ENCODE data around the gene ZNF117.
"Not testable (repeated sequence)": the region's sequence is repeated elsewhere in the genome, so short reads cannot be mapped to it uniquely, and the experiment has no call there.

DNA sequence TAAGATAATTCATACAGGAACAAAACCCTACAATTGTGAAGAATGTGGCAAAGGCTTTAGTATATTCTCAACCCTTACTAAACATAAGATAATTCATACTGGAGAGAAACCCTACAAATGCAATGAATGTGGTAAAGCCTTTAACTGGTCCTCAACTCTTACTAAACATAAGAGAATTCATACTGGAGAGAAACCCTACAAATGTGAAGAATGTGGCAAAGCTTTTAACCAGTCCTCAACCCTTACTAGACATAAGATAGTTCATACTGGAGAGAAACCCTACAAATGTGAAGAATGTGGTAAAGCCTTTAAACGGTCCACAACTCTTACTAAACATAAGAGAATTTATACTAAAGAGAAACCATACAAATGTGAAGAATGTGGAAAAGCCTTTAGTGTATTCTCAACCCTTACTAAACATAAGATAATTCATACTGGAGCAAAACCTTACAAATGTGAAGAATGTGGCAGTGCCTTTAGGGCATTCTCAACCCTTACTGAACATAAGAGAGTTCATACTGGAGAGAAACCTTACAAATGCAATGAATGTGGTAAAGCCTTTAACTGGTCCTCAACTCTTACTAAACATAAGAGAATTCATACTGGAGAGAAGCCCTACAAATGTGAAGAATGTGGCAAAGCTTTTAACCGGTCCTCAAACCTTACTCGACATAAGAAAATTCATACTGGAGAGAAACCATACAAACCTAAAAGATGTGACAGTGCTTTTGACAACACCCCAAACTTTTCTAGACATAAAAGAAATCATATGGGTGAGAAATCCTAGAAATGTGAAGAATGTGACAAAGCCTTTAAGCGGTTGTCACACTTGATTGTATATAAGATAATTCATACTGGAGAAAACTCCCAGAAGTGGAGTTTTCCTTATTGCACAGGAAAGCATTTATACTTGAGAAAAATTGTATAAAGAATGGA is 62.3 kb downstream of the ZNF117 start:
- TF ChIP-seq, protein P1, sequence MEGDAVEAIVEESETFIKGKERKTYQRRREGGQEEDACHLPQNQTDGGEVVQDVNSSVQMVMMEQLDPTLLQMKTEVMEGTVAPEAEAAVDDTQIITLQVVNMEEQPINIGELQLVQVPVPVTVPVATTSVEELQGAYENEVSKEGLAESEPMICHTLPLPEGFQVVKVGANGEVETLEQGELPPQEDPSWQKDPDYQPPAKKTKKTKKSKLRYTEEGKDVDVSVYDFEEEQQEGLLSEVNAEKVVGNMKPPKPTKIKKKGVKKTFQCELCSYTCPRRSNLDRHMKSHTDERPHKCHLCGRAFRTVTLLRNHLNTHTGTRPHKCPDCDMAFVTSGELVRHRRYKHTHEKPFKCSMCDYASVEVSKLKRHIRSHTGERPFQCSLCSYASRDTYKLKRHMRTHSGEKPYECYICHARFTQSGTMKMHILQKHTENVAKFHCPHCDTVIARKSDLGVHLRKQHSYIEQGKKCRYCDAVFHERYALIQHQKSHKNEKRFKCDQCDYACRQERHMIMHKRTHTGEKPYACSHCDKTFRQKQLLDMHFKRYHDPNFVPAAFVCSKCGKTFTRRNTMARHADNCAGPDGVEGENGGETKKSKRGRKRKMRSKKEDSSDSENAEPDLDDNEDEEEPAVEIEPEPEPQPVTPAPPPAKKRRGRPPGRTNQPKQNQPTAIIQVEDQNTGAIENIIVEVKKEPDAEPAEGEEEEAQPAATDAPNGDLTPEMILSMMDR (conservative IDR thresholded peaks at IDR 0.05; ENCODE audit: low read length), result not testable (repeated sequence)
- TF ChIP-seq EZH2phosphoT487 (IDR thresholded peaks at IDR 0.05; ENCODE audit: borderline replicate concordance), result not testable (repeated sequence)
